GM03348 (cell line): ENCODE results near the gene MEA1.
A peak's percentile ranks its signal among the peaks of the same experiment; 100 is the strongest.
"Not testable (repeated sequence)": the region's sequence is repeated elsewhere in the genome, so short reads cannot be mapped to it uniquely, and the experiment has no call there.

ENCODE experiments used
- DNase-seq: peaks from one replicate; pipeline ENCODE4 v3.0.0; 2012; ENCODE audit warnings: low spot score

MEA1 gene

GRCh38 chr6:43013843-43014433, at the start of gene MEA1, which contains the start of gene KLHDC3:
TSS of gene MEA1 (minus strand) at chr6:43013946. CDS start at chr6:43013813, 133 bp downstream.
TSS of gene KLHDC3 (plus strand) at chr6:43014249. CDS start at chr6:43017193, 2,944 bp downstream.
- peak; percentile 99 for DNase-seq

GRCh38 chr6:43062818-43063217, 49.1 kb upstream of the MEA1 start:
- DNase-seq, result no peak

- no peak for DNase-seq
Measured at GRCh38 chr6:43061861-43062260, 48.1 kb upstream of the MEA1 start.

- DNase-seq, result no peak
Measured at GRCh38 chr6:43060755-43061633, 47.2 kb upstream of the MEA1 start.

GRCh38 chr6:43060034-43060754, 46.4 kb upstream of the MEA1 start:
- peak; percentile 25 for DNase-seq

- peak; percentile 99 for DNase-seq
Measured at GRCh38 chr6:43059168-43060033, 45.7 kb upstream of the MEA1 start, which contains the start of the genes KLC4 and MRPL2. TSS of gene KLC4 (plus strand) at chr6:43059631. CDS start at chr6:43061336, 1,705 bp downstream. TSS of gene MRPL2 (minus strand) at chr6:43059434. CDS start at chr6:43059381, 53 bp downstream.

- DNase-seq, result no peak
Measured at GRCh38 chr6:43058531-43058930, 44.8 kb upstream of the MEA1 start.

GRCh38 chr6:43055966-43056365, 42.2 kb upstream of the MEA1 start:
- DNase-seq, result no peak

GRCh38 chr6:43054206-43054943, 40.6 kb upstream of the MEA1 start:
- no peak for DNase-seq

- DNase-seq, result peak; percentile 99
Measured at GRCh38 chr6:43053545-43054205, 39.9 kb upstream of the MEA1 start, which contains the start of gene CUL7. TSS of gene CUL7 (minus strand) at chr6:43053851. CDS start at chr6:43052788, 1,063 bp downstream.

GRCh38 chr6:43052842-43053544, 39.2 kb upstream of the MEA1 start:
- peak; percentile 53 for DNase-seq

- DNase-seq, result no peak
Measured at GRCh38 chr6:43052225-43052841, 38.6 kb upstream of the MEA1 start.

- DNase-seq, result no peak
Measured at GRCh38 chr6:43050981-43051380, 37.2 kb upstream of the MEA1 start.

- DNase-seq, result no peak
Measured at GRCh38 chr6:43047998-43048397, 34.3 kb upstream of the MEA1 start.

GRCh38 chr6:43045371-43045930, 31.7 kb upstream of the MEA1 start:
- DNase-seq, result no peak

- no peak for DNase-seq
Measured at GRCh38 chr6:43043310-43043709, 29.6 kb upstream of the MEA1 start.

GRCh38 chr6:43041475-43041874, 27.7 kb upstream of the MEA1 start:
- DNase-seq, result not testable (repeated sequence)

- no peak for DNase-seq
Measured at GRCh38 chr6:43040542-43041257, 27.0 kb upstream of the MEA1 start.
